Mesenchymal stem cell (in vitro differentiated cells and primary cell): Measurements from ENCODE around the gene CLASP1.

Experiments
- DNase-seq: peaks from one replicate; pipeline ENCODE4 v3.0.0-alpha.2; 2013
- H2AFZ ChIP-seq: one replicate; pipeline ENCODE4 v1.6.1; 2013; ENCODE audit warnings: low read depth, mild to moderate bottlenecking, control low read depth, inconsistent platforms, low read length, moderate library complexity
- H2AK5ac ChIP-seq: 2 replicates; pipeline ENCODE4 v1.6.1; 2013; ENCODE audit warnings: low read length, moderate library complexity, mild to moderate bottlenecking, inconsistent platforms; ENCODE audit not compliant: severe bottlenecking
- H2BK120ac ChIP-seq: one replicate; pipeline ENCODE4 v1.6.1; 2013; ENCODE audit warnings: low read depth, mild to moderate bottlenecking, inconsistent platforms, low read length, moderate library complexity
- H2BK12ac ChIP-seq, 2 experiments: one replicate each; pipeline ENCODE4 v1.6.1; 2013; ENCODE audit warnings: inconsistent platforms in 2 of 2, low read length in 2 of 2, mild to moderate bottlenecking in 2 of 2, moderate library complexity in 2 of 2, control low read depth in 1 of 2
- H2BK15ac ChIP-seq: one replicate; pipeline ENCODE4 v1.6.1; 2013; ENCODE audit warnings: mild to moderate bottlenecking, low read depth, inconsistent platforms; ENCODE audit not compliant: poor library complexity, severe bottlenecking
- H2BK5ac ChIP-seq: 2 replicates; pipeline ENCODE4 v1.6.1; 2013; ENCODE audit warnings: low read depth, mild to moderate bottlenecking, low read length, control low read depth, inconsistent platforms; ENCODE audit not compliant: poor library complexity, severe bottlenecking
- H3K14ac ChIP-seq, 2 experiments: one replicate each; pipeline ENCODE4 v1.6.1; 2013; ENCODE audit warnings: inconsistent platforms in 2 of 2, low read length in 2 of 2, control low read depth in 1 of 2, mild to moderate bottlenecking in 1 of 2, moderate library complexity in 1 of 2
- H3K18ac ChIP-seq, 2 experiments: one replicate each; pipeline ENCODE4 v1.6.1; 2013; ENCODE audit warnings: inconsistent platforms in 2 of 2, low read length in 2 of 2, control low read depth in 1 of 2, low read depth in 1 of 2, mild to moderate bottlenecking in 1 of 2
- H3K23ac ChIP-seq, 2 experiments: one replicate each; pipeline ENCODE4 v1.6.1; 2013; ENCODE audit warnings: inconsistent platforms in 2 of 2, low read length in 2 of 2, mild to moderate bottlenecking in 2 of 2, moderate library complexity in 2 of 2, control low read depth in 1 of 2
- H3K27ac ChIP-seq: 2 replicates; pipeline ENCODE4 v1.5.1; 2013; ENCODE audit warnings: mild to moderate bottlenecking, moderate library complexity, low read length, control low read depth, inconsistent platforms; ENCODE audit not compliant: poor library complexity, severe bottlenecking
- H3K27me3 ChIP-seq, 2 experiments: 2 replicates each; pipeline versions ENCODE4 v1.6.1 to v1.7.0; 2013; ENCODE audit warnings: low read length in 2 of 2, mild to moderate bottlenecking in 2 of 2, moderate library complexity in 2 of 2, control low read depth in 1 of 2, inconsistent platforms in 1 of 2; ENCODE audit not compliant: control insufficient read depth in 1 of 2, insufficient read depth in 1 of 2
- H3K36me3 ChIP-seq, 2 experiments: 2 replicates each; pipeline versions ENCODE4 v1.6.1 to v1.7.0; 2013; ENCODE audit warnings: low read length in 2 of 2, control low read depth in 1 of 2, inconsistent platforms in 1 of 2, low read depth in 1 of 2, mild to moderate bottlenecking in 1 of 2; ENCODE audit not compliant: insufficient read depth in 2 of 2, control insufficient read depth in 1 of 2
- H3K4ac ChIP-seq, 2 experiments: one replicate each; pipeline ENCODE4 v1.6.1; 2013; ENCODE audit warnings: inconsistent platforms in 2 of 2, low read length in 2 of 2, mild to moderate bottlenecking in 2 of 2, moderate library complexity in 2 of 2, control low read depth in 1 of 2, low read depth in 1 of 2
- H3K4me1 ChIP-seq: 2 replicates; pipeline ENCODE4 v1.6.1; 2013; ENCODE audit warnings: low read depth, low read length, control low read depth; ENCODE audit not compliant: control insufficient read depth, insufficient read depth
- H3K4me2 ChIP-seq: 2 replicates; pipeline ENCODE4 v1.6.1; 2013; ENCODE audit warnings: low read length, mild to moderate bottlenecking, inconsistent platforms; ENCODE audit not compliant: poor library complexity, severe bottlenecking
- H3K4me3 ChIP-seq, 2 experiments: 2 replicates each; pipeline versions ENCODE4 v1.5.1 to v1.7.0; 2013; ENCODE audit warnings: low read length in 2 of 2, mild to moderate bottlenecking in 2 of 2, control low read depth in 1 of 2, low read depth in 1 of 2; ENCODE audit not compliant: insufficient read depth in 1 of 2
- H3K79me1 ChIP-seq: replicated peaks from 2 replicates; pipeline ENCODE4 v1.6.1; 2013; ENCODE audit warnings: mild to moderate bottlenecking, control low read depth, low read length, inconsistent platforms; ENCODE audit not compliant: poor library complexity, severe bottlenecking
- H3K9ac ChIP-seq: 2 replicates; pipeline ENCODE4 v1.7.0; 2013; ENCODE audit warnings: mild to moderate bottlenecking, low read length, moderate library complexity
- H3K9me3 ChIP-seq: 2 replicates; pipeline ENCODE4 v1.7.0; 2013; ENCODE audit warnings: mild to moderate bottlenecking, low read length; ENCODE audit not compliant: control insufficient read depth
- H4K8ac ChIP-seq: one replicate; pipeline ENCODE4 v1.6.1; 2013; ENCODE audit warnings: inconsistent platforms, mild to moderate bottlenecking, low read length, moderate library complexity
- H4K91ac ChIP-seq: one replicate; pipeline ENCODE4 v1.6.1; 2013; ENCODE audit warnings: mild to moderate bottlenecking, low read length, inconsistent platforms
- WGBS: methylation state at CpG from one replicate; pipeline ENCODE4 v1.1.7; 2013; ENCODE audit warnings: mixed read lengths; 5-methylcytosine and 5-hydroxymethylcytosine counted together

CLASP1 gene

DNA sequence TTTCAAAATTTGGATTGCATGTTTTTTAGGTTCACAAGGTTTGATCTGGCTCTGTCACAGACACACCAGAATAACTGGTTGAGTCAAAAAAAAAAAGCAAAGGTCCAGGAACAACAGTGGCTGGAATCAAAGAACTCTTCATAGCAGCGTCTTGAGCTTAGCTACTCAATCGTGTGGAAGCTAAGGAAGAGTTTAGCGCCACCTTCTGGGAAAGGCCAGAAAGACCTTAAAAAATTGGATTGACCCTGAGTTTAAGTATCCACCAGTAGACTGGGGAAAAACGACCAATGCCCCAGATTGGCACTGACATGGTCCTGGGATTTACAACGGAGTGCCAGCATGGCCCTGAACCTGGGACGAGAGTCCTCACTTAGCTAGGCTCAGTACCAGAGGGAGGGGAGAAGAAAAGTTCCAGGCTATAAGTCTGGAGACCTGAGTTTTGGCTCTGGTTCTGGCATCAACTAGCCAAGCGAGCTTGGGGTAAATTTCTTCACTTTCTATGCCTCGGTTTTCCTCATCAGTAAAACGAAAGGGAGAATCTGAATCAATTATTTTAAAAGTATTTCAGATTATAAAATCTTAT lies 293.1 kb downstream of the CLASP1 start:
- Histone ChIP-seq H2AFZ (no peak overlapping the region), H3K9me3 (no peaks in the 10 kb centered on the region), H3K4me1 (peaks cover 2% of the 10 kb centered on the region), H3K36me3 (peaks cover 44 to 51% of the 10 kb centered on the region in 2 experiments), H3K23ac (no peak overlapping the region), H3K27me3 (no peaks in the 10 kb centered on the region), H3K27ac (no peak overlapping the region), H3K79me1 (peaks cover 16% of the 10 kb centered on the region), H3K4me3 (no peak overlapping the region), H3K4ac (no peak overlapping the region), H4K91ac (no peak overlapping the region), H3K9ac (no peak overlapping the region), H3K4me2 (no peak overlapping the region), H3K18ac (no peak overlapping the region), H2BK5ac (no peak overlapping the region), H2AK5ac (no peak overlapping the region), H3K14ac (no peak overlapping the region), H2BK120ac (no peak overlapping the region), H2BK15ac (no peak overlapping the region), H2BK12ac (no peak overlapping the region), H4K8ac (no peak overlapping the region)
- DNase-seq, result peak; percentile 72
- WGBS, result 32% methylated on average over 7 of the region's 9 CpGs

DNA sequence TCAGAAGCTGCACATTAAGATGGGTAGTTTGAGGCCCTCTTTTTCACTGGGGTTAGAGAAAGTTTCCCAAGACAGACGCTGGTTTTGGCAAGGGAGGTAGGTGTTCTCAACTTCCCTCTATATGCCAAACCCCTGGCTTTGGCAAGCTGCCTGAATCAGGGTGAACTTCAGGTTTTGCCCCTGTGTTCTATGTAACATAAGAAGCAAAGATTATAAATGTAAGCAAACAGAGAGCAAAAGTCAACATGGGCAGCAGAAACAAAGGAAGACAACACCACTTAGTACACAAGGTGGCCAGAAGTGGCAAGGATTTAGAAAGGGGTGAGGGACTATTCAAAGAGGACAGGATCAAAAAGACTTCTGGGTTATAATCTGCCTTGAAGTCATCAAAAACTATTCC lies 293.8 kb downstream of the CLASP1 start:
- no peak overlapping the region for H2BK120ac ChIP-seq
- H4K91ac ChIP-seq, result no peak overlapping the region
- H3K9me3 ChIP-seq, result no peaks in the 10 kb centered on the region
- no peaks in the 10 kb centered on the region for H3K27me3 ChIP-seq
- no peak overlapping the region for H2BK12ac ChIP-seq
- H3K9ac ChIP-seq, result no peak overlapping the region
- H3K23ac ChIP-seq, result no peak overlapping the region
- no peak overlapping the region for H2BK5ac ChIP-seq
- H3K4ac ChIP-seq, result no peak overlapping the region
- no peak overlapping the region for H3K4me2 ChIP-seq
- DNase-seq, result no peak
- H2AFZ ChIP-seq, result no peak overlapping the region
- H3K36me3 ChIP-seq, result peaks cover 48 to 58% of the 10 kb centered on the region in 2 experiments
- no peaks in the 10 kb centered on the region for H3K4me1 ChIP-seq
- no peak overlapping the region for H3K4me3 ChIP-seq
- H3K27ac ChIP-seq, result no peak overlapping the region
- H3K14ac ChIP-seq, result no peak overlapping the region
- no peak overlapping the region for H4K8ac ChIP-seq
- WGBS, result no CpG with 5 or more reads among the region's 1 CpG
- no peak overlapping the region for H2BK15ac ChIP-seq
- no peak overlapping the region for H3K18ac ChIP-seq
- H2AK5ac ChIP-seq, result no peak overlapping the region
- peaks cover 16% of the 10 kb centered on the region for H3K79me1 ChIP-seq

DNA sequence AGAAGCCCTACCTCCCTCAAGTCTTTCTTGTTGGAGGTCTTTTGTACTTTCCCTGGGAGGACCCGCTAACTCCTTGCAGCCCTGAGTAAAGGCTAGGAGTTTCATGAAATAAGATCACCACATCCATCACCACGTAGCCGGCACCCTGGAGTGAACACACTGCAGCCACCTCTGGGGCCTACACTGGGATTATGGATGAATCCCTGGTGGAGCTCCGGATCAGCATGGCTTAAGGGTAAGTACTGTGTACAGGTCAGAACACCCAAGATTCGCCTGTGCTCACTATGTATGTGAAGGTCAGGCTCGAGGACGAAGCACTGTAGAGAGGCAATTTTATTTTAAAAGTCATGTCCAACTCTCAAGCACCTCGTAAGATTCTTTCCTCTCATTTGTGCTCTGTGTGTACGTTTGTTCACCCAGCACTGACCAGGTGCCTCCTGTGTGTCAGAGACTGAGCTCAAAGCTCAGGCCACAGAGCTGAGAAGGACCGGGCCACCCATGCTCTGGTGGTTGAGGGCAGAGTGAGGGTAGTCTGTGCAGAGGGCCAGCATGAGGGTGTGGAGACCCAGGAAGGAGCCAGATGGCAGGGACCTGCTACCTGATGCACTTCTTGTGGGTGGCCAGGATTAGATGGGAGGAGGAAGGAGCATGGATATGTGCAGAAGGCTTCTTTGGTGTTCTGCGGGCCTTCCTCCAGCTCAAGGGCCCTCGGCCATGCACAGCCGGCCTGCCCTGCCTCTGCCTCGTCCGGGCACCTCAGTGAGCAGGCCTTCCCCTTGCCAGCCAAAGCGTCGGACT lies 297.5 kb downstream of the CLASP1 start:
- no peak overlapping the region for H3K27ac ChIP-seq
- no peak overlapping the region for H2BK15ac ChIP-seq
- over 99% methylated on average over 17 of the region's 17 CpGs for WGBS
- no peak overlapping the region for H3K4me3 ChIP-seq
- no peak overlapping the region for H2BK120ac ChIP-seq
- H2AK5ac ChIP-seq, result no peak overlapping the region
- DNase-seq, result no peak
- H2BK12ac ChIP-seq, result no peak overlapping the region
- peaks cover 13% of the 10 kb centered on the region for H3K79me1 ChIP-seq
- H3K9me3 ChIP-seq, result no peaks in the 10 kb centered on the region
- no peak overlapping the region for H3K14ac ChIP-seq
- no peaks in the 10 kb centered on the region for H3K27me3 ChIP-seq
- no peak overlapping the region for H3K23ac ChIP-seq
- no peak overlapping the region for H2BK5ac ChIP-seq
- no peak overlapping the region for H3K4me2 ChIP-seq
- no peak overlapping the region for H2AFZ ChIP-seq
- no peak overlapping the region for H3K9ac ChIP-seq
- H3K18ac ChIP-seq, result no peak overlapping the region
- no peak overlapping the region for H4K91ac ChIP-seq
- no peaks in the 10 kb centered on the region for H3K4me1 ChIP-seq
- no peak overlapping the region for H4K8ac ChIP-seq
- H3K36me3 ChIP-seq, result peaks cover 72 to 83% of the 10 kb centered on the region in 2 experiments
- no peak overlapping the region for H3K4ac ChIP-seq

DNA sequence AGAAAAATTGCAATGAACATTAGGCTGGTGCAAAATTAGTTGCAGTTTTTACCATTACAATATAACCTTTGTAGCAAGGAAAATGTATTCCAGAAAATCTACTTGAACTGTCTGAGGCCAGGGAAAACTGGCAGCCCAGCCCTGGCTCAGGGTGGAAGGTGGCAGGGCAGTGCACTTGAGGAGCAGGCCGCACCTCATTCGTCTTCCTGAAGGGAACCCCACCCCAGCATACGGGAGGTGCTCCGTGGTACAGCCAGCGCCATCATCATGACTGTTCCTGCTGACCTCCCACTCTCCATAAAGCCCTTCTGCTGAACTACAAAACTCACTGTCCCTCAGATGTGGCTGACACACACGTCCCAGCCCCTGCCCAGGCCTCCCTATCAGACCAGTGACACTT lies 298.4 kb downstream of the CLASP1 start:
- H3K79me1 ChIP-seq, result peaks cover 13% of the 10 kb centered on the region
- H3K4ac ChIP-seq, result no peak overlapping the region
- H3K4me3 ChIP-seq, result no peak overlapping the region
- H3K18ac ChIP-seq, result no peak overlapping the region
- DNase-seq, result no peak
- no peaks in the 10 kb centered on the region for H3K9me3 ChIP-seq
- WGBS, result 95% methylated on average over 6 of the region's 6 CpGs
- no peak overlapping the region for H3K27ac ChIP-seq
- no peaks in the 10 kb centered on the region for H3K4me1 ChIP-seq
- no peak overlapping the region for H3K23ac ChIP-seq
- H4K91ac ChIP-seq, result no peak overlapping the region
- H2BK120ac ChIP-seq, result no peak overlapping the region
- no peak overlapping the region for H2AK5ac ChIP-seq
- no peak overlapping the region for H2AFZ ChIP-seq
- H3K14ac ChIP-seq, result no peak overlapping the region
- H3K36me3 ChIP-seq, result peaks cover 76 to 89% of the 10 kb centered on the region in 2 experiments
- no peaks in the 10 kb centered on the region for H3K27me3 ChIP-seq
- H2BK15ac ChIP-seq, result no peak overlapping the region
- no peak overlapping the region for H4K8ac ChIP-seq
- no peak overlapping the region for H2BK5ac ChIP-seq
- H3K4me2 ChIP-seq, result no peak overlapping the region
- no peak overlapping the region for H3K9ac ChIP-seq
- no peak overlapping the region for H2BK12ac ChIP-seq
